Measurements from ENCODE around the gene PLA2G4D. TPM values are rescaled to one million over a fixed set of nuclear protein-coding genes. Genes with fewer than 3 reads are reported as not detected.

The PLA2G4D gene
- total and polyA plus RNA-seq, 2 experiments from 2014 or later: 0.07 to 0.15 TPM

DNA sequence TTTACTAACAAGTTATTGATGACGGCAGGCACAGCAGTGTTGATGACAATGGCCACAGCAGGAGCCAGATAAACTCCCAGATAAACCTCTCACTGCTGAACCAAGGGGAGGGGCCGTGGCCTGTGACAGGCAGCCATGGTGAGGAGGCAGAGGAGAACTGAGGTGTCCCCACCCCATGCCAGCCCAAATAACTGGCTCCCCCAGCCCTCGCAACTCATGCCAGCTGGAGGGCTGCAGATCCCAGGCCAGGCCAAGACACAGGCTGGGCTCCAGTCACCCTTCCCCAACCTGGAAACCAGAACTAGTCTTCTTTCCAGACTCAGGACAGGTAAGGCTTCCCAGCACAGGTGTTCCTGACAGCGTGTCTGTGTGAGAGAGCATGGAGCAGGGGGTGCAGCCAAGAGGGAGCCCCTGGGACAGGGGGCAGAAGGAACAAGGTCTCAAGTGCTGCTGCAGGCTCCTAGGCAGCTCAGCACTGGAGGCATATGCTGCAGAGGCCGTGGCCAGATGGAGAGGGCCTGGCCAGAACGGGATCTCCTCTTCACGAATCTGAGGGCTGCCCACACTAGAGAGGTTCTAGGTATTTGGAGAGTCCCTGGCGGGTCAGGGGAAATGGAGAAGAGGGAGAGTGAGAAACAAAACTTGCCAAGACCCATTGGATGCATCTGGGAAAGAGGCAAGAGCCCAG, 46.2 kb upstream of the PLA2G4D start:
- no peaks in the 10 kb centered on the region; the same call in 1 of the 3 replicates for H3K4me1 Mint-ChIP-seq
- H3K9me3 Mint-ChIP-seq: peaks cover 15% of the 10 kb centered on the region; the same call in 2 of the 3 replicates
- TF ChIP-seq EZH2phosphoT487 (IDR thresholded peaks at IDR 0.05; ENCODE audit: unreplicated experiment): no peak
- TF ChIP-seq STAT1 (IDR thresholded peaks at IDR 0.05; ENCODE audit: unreplicated experiment): no peak
- no peak for TF ChIP-seq EZH2 (IDR thresholded peaks at IDR 0.05; ENCODE audit: low read depth, unreplicated experiment)
- TF ChIP-seq CREB1 (CRISPR knock-in tag; IDR thresholded peaks at IDR 0.05; ENCODE audit: low read depth): no peak
- TF ChIP-seq REST (IDR thresholded peaks at IDR 0.05; ENCODE audit: unreplicated experiment): no peak
- TF ChIP-seq POLR2AphosphoS5 (IDR thresholded peaks at IDR 0.05; ENCODE audit: low read depth): no peak
- H3K36me3 Mint-ChIP-seq (ENCODE audit: low read depth): no peaks in the 10 kb centered on the region
- peaks cover 4% of the 10 kb centered on the region for H3K27me3 Mint-ChIP-seq (ENCODE audit: insufficient read depth, low read depth, poor library complexity)
- Histone ChIP-seq H3K9me2 (ENCODE audit: insufficient read depth) (no peaks in the 10 kb centered on the region), H3K4me1 (ENCODE audit: insufficient read depth) (no peaks in the 10 kb centered on the region), H3K27ac (ENCODE audit: low read depth) (no peak overlapping the region), H3K36me3 (ENCODE audit: insufficient read depth) (no peaks in the 10 kb centered on the region), H3K27me3 (ENCODE audit: insufficient read depth) (no peaks in the 10 kb centered on the region), H3K4me3 (no peak overlapping the region), H3F3A (replicated peaks; ENCODE audit: low read depth) (no peaks in the 10 kb centered on the region), H2AFZ (no peak overlapping the region), H4K20me1 (replicated peaks; ENCODE audit: insufficient read depth) (no peaks in the 10 kb centered on the region), H3K79me2 (replicated peaks; ENCODE audit: insufficient read depth) (no peaks in the 10 kb centered on the region), H3K4me2 (no peak overlapping the region)
- DNase-seq (ENCODE audit: low spot score) (no peak), ATAC-seq (no peak)
- no peak overlapping the region for H3K4me3 Mint-ChIP-seq
- H3K27ac Mint-ChIP-seq: no peak overlapping the region

DNA sequence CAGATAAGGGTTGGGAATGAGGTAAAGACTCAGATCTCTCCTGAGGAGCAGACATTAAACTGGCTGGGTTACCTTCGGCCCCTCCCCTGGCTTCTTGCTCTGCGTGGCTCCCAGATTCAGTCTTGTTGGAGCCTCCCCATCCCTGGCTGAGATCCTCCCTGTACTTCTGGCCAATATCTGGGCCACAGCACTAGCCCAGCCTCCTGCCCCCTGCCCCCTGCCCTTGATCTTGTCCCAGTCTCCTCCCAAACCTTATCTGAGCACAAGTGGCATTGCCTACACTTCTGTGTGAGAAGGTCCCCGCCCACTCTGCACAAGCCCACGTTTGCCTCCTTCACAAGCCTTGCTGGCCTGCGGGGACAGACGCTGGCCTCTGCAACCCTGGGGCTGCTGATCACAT, 45.2 kb upstream of the PLA2G4D start:
- DNase-seq (ENCODE audit: low spot score) (no peak), ATAC-seq (no peak)
- H3K36me3 Mint-ChIP-seq (ENCODE audit: low read depth): no peaks in the 10 kb centered on the region
- H3K27ac Mint-ChIP-seq: no peak overlapping the region
- H3K27me3 Mint-ChIP-seq (ENCODE audit: insufficient read depth, low read depth, poor library complexity): peaks cover 4% of the 10 kb centered on the region
- peaks cover 15% of the 10 kb centered on the region; the same call in 2 of the 3 replicates for H3K9me3 Mint-ChIP-seq
- Histone ChIP-seq H3K27ac (ENCODE audit: low read depth) (no peak overlapping the region), H3K4me1 (ENCODE audit: insufficient read depth) (no peaks in the 10 kb centered on the region), H3K9me2 (ENCODE audit: insufficient read depth) (no peaks in the 10 kb centered on the region), H3K79me2 (replicated peaks; ENCODE audit: insufficient read depth) (no peaks in the 10 kb centered on the region), H3K4me2 (no peak overlapping the region), H3K4me3 (no peak overlapping the region), H3K27me3 (ENCODE audit: insufficient read depth) (no peaks in the 10 kb centered on the region), H3F3A (replicated peaks; ENCODE audit: low read depth) (no peaks in the 10 kb centered on the region), H3K36me3 (ENCODE audit: insufficient read depth) (no peaks in the 10 kb centered on the region), H4K20me1 (replicated peaks; ENCODE audit: insufficient read depth) (no peaks in the 10 kb centered on the region), H2AFZ (no peak overlapping the region)
- no peaks in the 10 kb centered on the region; the same call in 1 of the 3 replicates for H3K4me1 Mint-ChIP-seq
- H3K4me3 Mint-ChIP-seq: no peak overlapping the region
- no peak for TF ChIP-seq NANOG (IDR thresholded peaks at IDR 0.05; ENCODE audit: borderline replicate concordance)
- no peak for TF ChIP-seq ETS1 (IDR thresholded peaks at IDR 0.05)
- no peak for TF ChIP-seq ZNF462 (CRISPR knock-in tag; IDR thresholded peaks at IDR 0.05)
- TF ChIP-seq ZNF114 (CRISPR knock-in tag; IDR thresholded peaks at IDR 0.05): no peak
- TF ChIP-seq EZH2phosphoT487 (IDR thresholded peaks at IDR 0.05; ENCODE audit: unreplicated experiment): no peak
